GM12892 (cell line): ENCODE results near the gene KIF17. TPM values are rescaled to one million over a fixed set of nuclear protein-coding genes. Genes with fewer than 3 reads are reported as not detected.
A peak's percentile ranks its signal among the peaks of the same experiment; 100 is the strongest.

ENCODE experiments used
- DNase-seq: peaks from one replicate; pipeline ENCODE4 v3.0.0; 2011; ENCODE audit not compliant: insufficient read length
- FAIRE-seq: peaks from 2 replicates; lab custom pipeline; 2011; peaks lifted over from hg19 to GRCh38; lab: Jason Lieb, UNC
- POLR2A ChIP-seq: IDR thresholded peaks from 2 replicates; pipeline ENCODE4 v1.6.1; 2011; ENCODE audit warnings: low read depth, low read length, control low read depth
- POLR2AphosphoS5 ChIP-seq: IDR thresholded peaks from 2 replicates; pipeline ENCODE4 v1.6.1; 2011; ENCODE audit warnings: low read depth, low read length, control low read depth
- TAF1 ChIP-seq: IDR thresholded peaks from 2 replicates; pipeline ENCODE4 v1.6.1; 2011; ENCODE audit warnings: low read depth, mild to moderate bottlenecking, control low read depth, low read length, borderline replicate concordance
- polyA plus RNA-seq: library from polyadenylated mRNA; unstranded; fragments of >200 nt; gene quantifications from one replicate; pipeline ENCODE4 v1.2.1, GENCODE V29; 2012; ENCODE audit warnings: missing spikeins, inconsistent platforms; ENCODE audit not compliant: missing spikeins

The KIF17 gene
- 0.42 TPM for polyA plus RNA-seq

- DNase-seq (peak; percentile 61), FAIRE-seq (no peak)
- TF ChIP-seq POLR2A = no peak
- TF ChIP-seq POLR2AphosphoS5 = no peak
- TF ChIP-seq TAF1 = no peak
Measured at GRCh38 chr1:20717452-20718342, at the start of gene KIF17. Gene KIF17, minus strand, starts transcription at chr1:20718007. Its CDS starts 301 bp downstream, at chr1:20717706.

GRCh38 chr1:20767271-20767670 is 49.5 kb upstream of the KIF17 start:
- no peak for DNase-seq
- no peak for TF ChIP-seq POLR2A
- no peak for TF ChIP-seq TAF1
- TF ChIP-seq POLR2AphosphoS5 = no peak
- no peak for FAIRE-seq

DNA sequence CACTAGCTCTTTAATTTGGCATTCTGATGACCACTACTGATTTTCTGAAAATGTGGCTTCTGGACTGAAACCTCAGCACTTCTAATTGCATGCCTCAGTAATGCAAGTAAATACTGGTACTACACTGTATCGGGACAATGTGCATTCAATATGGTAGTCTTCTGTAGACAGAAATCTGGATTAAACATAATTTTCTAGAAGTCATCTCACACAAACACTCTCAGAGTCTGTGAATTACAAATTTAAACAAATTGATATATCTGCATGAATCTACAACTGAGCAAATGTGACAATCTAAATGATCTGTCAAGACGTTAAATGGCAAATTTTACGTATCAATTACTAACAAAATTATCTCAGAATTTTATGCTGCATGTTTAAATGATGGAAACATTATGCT is 45.6 kb upstream of the KIF17 start:
- DNase-seq = no peak
- TF ChIP-seq TAF1 = no peak
- no peak for TF ChIP-seq POLR2A
- no peak for TF ChIP-seq POLR2AphosphoS5
- no peak for FAIRE-seq

- FAIRE-seq (no peak), DNase-seq (no peak)
- TF ChIP-seq TAF1 = no peak
- no peak for TF ChIP-seq POLR2A
- TF ChIP-seq POLR2AphosphoS5 = no peak
Measured at GRCh38 chr1:20760322-20760721, 42.5 kb upstream of the KIF17 start.

- TF ChIP-seq POLR2AphosphoS5 (no peak), TAF1 (no peak), POLR2A (no peak)
- no peak for FAIRE-seq
- no peak for DNase-seq
Measured at GRCh38 chr1:20753589-20753988, 35.8 kb upstream of the KIF17 start.

GRCh38 chr1:20751462-20751990 is 33.7 kb upstream of the KIF17 start:
- no peak for DNase-seq
- FAIRE-seq = no peak
- TF ChIP-seq POLR2AphosphoS5 (no peak), TAF1 (no peak), POLR2A (no peak)

- DNase-seq (no peak), FAIRE-seq (no peak)
- TF ChIP-seq TAF1 = no peak
Measured at GRCh38 chr1:20742671-20743070, 24.9 kb upstream of the KIF17 start.

- no peak for TF ChIP-seq TAF1
- TF ChIP-seq POLR2AphosphoS5 = no peak
- no peak for TF ChIP-seq POLR2A
- FAIRE-seq (no peak), DNase-seq (no peak)
Measured at GRCh38 chr1:20740781-20741180, 23.0 kb upstream of the KIF17 start.

- DNase-seq = no peak
- FAIRE-seq = no peak
Measured at GRCh38 chr1:20739225-20739624, 21.4 kb upstream of the KIF17 start.

DNA sequence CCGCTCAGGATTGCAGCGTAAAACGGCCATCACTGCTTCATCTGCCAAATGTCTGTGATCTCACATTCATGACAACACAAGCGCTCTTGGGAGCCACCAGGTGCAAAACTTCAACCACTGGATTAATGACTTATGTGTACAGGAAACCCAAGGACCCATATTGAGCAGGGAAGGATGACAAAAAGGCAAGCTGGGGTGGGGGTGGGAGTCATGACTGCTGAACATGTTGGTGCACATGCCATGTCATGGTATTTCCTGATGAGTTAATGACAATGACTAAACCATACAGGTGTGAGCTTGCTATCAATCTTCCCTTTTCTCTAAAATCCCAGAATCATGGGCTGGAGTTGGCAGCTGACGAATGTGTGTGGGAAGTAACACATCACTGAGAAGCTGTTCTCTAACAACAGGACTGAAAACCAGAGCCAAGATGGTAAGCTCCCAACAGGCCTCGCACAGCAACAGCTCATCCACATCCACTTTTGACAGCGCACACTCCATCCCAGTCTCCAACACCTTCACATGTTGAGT is 17.8 kb upstream of the KIF17 start:
- no peak for FAIRE-seq
- no peak for DNase-seq
- TF ChIP-seq POLR2AphosphoS5 (no peak), POLR2A (no peak), TAF1 (no peak)

More at GRCh38 chr1:20739225-20739624, 21.4 kb upstream of the KIF17 start:
- TF ChIP-seq TAF1 (no peak), POLR2AphosphoS5 (no peak)

GRCh38 chr1:20733360-20733975 is 15.7 kb upstream of the KIF17 start:
- DNase-seq (no peak), FAIRE-seq (peak; percentile 36)
- TF ChIP-seq POLR2AphosphoS5 (no peak), POLR2A (no peak), TAF1 (no peak)
